HG02938 (cell line): ENCODE measurements around the gene BARX1.
"Not testable (repeated sequence)": the region's sequence is repeated elsewhere in the genome, so short reads cannot be mapped to it uniquely, and the experiment has no call there.

Experiments used
- ATAC-seq: cut with Tn5 transposase; IDR thresholded peaks from one replicate; pipeline ENCODE4 v1.9.1; 2021; ENCODE audit warnings: mild to moderate bottlenecking, moderate library complexity; ENCODE audit not compliant: unreplicated experiment

The BARX1 gene

GRCh38 chr9:93967020-93967803 lies 12.1 kb upstream of the BARX1 start:
- ATAC-seq, result no peak

GRCh38 chr9:93965830-93966577 lies 10.8 kb upstream of the BARX1 start:
- no peak for ATAC-seq

- ATAC-seq, result no peak
Measured at GRCh38 chr9:93964685-93965084, 9.5 kb upstream of the BARX1 start.

GRCh38 chr9:93963969-93964368 lies 8.8 kb upstream of the BARX1 start:
- ATAC-seq, result no peak

GRCh38 chr9:93963489-93963888 lies 8.3 kb upstream of the BARX1 start:
- ATAC-seq, result not testable (repeated sequence)

- no peak for ATAC-seq
Measured at GRCh38 chr9:93962561-93963440, 7.6 kb upstream of the BARX1 start.

- no peak for ATAC-seq
Measured at GRCh38 chr9:93962017-93962416, 6.9 kb upstream of the BARX1 start.

- ATAC-seq, result no peak
Measured at GRCh38 chr9:93960971-93961841, 6.1 kb upstream of the BARX1 start.

- no peak for ATAC-seq
Measured at GRCh38 chr9:93960221-93960970, 5.2 kb upstream of the BARX1 start.

GRCh38 chr9:93959739-93960154 lies 4.6 kb upstream of the BARX1 start:
- ATAC-seq, result no peak

GRCh38 chr9:93958819-93959682 lies 3.9 kb upstream of the BARX1 start:
- ATAC-seq, result no peak

GRCh38 chr9:93958121-93958818 lies 3.1 kb upstream of the BARX1 start:
- no peak for ATAC-seq

GRCh38 chr9:93955981-93956784 lies 1.0 kb upstream of the BARX1 start:
- ATAC-seq, result no peak

- no peak for ATAC-seq
Measured at GRCh38 chr9:93954434-93955061, 607 bp downstream of the BARX1 start.

- no peak for ATAC-seq
Measured at GRCh38 chr9:93953496-93954433, 1.4 kb downstream of the BARX1 start.
